Peyer's patch (tissue), 4 donors: ENCODE data around the gene RPGRIP1.

ENCODE experiments used
- CTCF ChIP-seq, 6 experiments: fragments of 450-650 bp in 4 of 6; fragments of 200-600 bp in 2 of 6; sonication (generic) in 1 of 6; IDR thresholded peaks; one replicate each; pipeline ENCODE4 v1.5.1; 2017 to 2019; ENCODE audit warnings: antibody characterized with exemption in 6 of 6, mild to moderate bottlenecking in 3 of 6, moderate library complexity in 1 of 6
- POLR2A ChIP-seq, 2 donors: fragments of 450-650 bp; IDR thresholded peaks; one replicate each; pipeline ENCODE4 v1.5.1; 2017; ENCODE audit warnings: antibody characterized with exemption in 2 of 2, mild to moderate bottlenecking in 2 of 2, moderate library complexity in 2 of 2

GRCh38 chr14:21255385-21256101 is 24.3 kb upstream of the RPGRIP1 start:
- TF ChIP-seq CTCF (IDR thresholded peaks at IDR 0.05) = no peak
- TF ChIP-seq POLR2A (IDR thresholded peaks at IDR 0.05) = no peak
